ENCODE measurements around the gene RPL32. TPM values are rescaled to one million over a fixed set of nuclear protein-coding genes. Genes with fewer than 3 reads are reported as not detected.

RPL32 gene
- total RNA-seq, 4 donors from 2014 or later = 675 to 1,285 (median 784) TPM

- TF ChIP-seq CTCF (IDR thresholded peaks at IDR 0.05; ENCODE audit: low read depth) = no peak
Measured at GRCh38 chr3:12828751-12829150, 12.6 kb downstream of the RPL32 start.

- TF ChIP-seq CTCF (IDR thresholded peaks at IDR 0.05; ENCODE audit: low read depth) = no peak
Measured at GRCh38 chr3:12825156-12825555, 16.2 kb downstream of the RPL32 start.

- no peak for TF ChIP-seq CTCF (IDR thresholded peaks at IDR 0.05; ENCODE audit: low read depth)
Measured at GRCh38 chr3:12824299-12824698, 17.1 kb downstream of the RPL32 start.

GRCh38 chr3:12822725-12823373 is 18.5 kb downstream of the RPL32 start:
- no peak for TF ChIP-seq CTCF (IDR thresholded peaks at IDR 0.05; ENCODE audit: low read depth)

GRCh38 chr3:12818773-12819172 is 22.6 kb downstream of the RPL32 start:
- no peak for TF ChIP-seq CTCF (IDR thresholded peaks at IDR 0.05; ENCODE audit: low read depth)

GRCh38 chr3:12818273-12818672 is 23.1 kb downstream of the RPL32 start:
- TF ChIP-seq CTCF (IDR thresholded peaks at IDR 0.05; ENCODE audit: low read depth) = no peak

- TF ChIP-seq CTCF (IDR thresholded peaks at IDR 0.05; ENCODE audit: low read depth) = no peak
Measured at GRCh38 chr3:12817343-12817710, 24.0 kb downstream of the RPL32 start.

Data from subcutaneous adipose tissue (tissue), 4 donors.